ENCODE results near the gene CSTB. TPM values are rescaled to one million over a fixed set of nuclear protein-coding genes. Genes with fewer than 3 reads are reported as not detected.

Gene CSTB
- total RNA-seq, 4 donors from 2014 or later = 17.5 to 39.9 (median 27.9) TPM

DNA sequence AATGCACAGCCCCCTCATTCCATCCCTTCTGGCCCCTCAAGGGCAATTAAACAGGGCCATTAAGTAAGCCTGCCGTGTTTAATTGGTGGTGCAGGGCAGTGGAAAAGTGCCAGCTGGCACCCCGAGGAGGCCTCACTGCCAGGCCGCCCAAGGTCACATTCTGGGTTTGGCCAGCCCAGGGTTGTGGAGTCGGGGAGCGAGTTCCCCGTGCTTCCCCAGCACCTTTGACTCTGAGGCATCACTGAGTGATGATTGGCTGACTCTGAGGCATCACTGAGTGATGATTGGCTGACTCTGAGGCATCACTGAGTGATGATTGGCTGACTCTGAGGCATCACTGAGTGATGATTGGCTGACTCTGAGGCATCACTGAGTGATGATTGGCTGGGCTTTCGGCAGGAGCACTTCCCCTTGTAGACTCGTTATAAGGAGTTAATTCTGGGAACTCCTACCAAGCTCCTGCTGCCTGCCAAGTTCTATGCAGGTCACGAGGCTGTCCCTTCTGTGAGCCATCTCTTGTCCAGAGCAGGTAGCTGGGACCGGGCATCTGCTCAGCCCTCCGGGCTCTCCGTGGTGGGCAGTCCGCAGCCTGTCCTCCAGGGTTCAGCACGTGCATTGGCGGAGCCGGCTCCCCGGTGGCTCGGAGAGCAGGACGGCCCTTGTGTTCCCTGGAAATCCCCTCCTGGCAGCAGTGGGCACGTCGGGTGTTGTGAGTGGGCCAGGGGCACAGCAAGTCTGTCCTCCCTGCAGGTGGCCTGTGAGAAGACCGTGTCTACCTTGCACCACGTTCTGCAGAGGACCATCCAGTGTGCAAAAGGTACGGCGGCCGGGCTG, 20.9 kb downstream of the CSTB start:
- H3K27me3 ChIP-seq = no peaks in the 10 kb centered on the region
- no peak overlapping the region for H3K27ac ChIP-seq
- H3K4me3 ChIP-seq = no peak overlapping the region
- 92% methylated on average over 15 of the region's 26 CpGs for WGBS
- peaks cover 81% of the 10 kb centered on the region for H3K36me3 ChIP-seq
- DNase-seq (ENCODE audit: low spot score in 2 of 2) = no peak
- peaks cover 30% of the 10 kb centered on the region for H3K4me1 ChIP-seq
- no peaks in the 10 kb centered on the region for H3K9me3 ChIP-seq
- TF ChIP-seq POLR2AphosphoS5 (IDR thresholded peaks at IDR 0.05) = no peak
- no peak for TF ChIP-seq POLR2A (IDR thresholded peaks at IDR 0.05)
- TF ChIP-seq, protein P1, sequence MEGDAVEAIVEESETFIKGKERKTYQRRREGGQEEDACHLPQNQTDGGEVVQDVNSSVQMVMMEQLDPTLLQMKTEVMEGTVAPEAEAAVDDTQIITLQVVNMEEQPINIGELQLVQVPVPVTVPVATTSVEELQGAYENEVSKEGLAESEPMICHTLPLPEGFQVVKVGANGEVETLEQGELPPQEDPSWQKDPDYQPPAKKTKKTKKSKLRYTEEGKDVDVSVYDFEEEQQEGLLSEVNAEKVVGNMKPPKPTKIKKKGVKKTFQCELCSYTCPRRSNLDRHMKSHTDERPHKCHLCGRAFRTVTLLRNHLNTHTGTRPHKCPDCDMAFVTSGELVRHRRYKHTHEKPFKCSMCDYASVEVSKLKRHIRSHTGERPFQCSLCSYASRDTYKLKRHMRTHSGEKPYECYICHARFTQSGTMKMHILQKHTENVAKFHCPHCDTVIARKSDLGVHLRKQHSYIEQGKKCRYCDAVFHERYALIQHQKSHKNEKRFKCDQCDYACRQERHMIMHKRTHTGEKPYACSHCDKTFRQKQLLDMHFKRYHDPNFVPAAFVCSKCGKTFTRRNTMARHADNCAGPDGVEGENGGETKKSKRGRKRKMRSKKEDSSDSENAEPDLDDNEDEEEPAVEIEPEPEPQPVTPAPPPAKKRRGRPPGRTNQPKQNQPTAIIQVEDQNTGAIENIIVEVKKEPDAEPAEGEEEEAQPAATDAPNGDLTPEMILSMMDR (IDR thresholded peaks at IDR 0.05) = no peak
- TF ChIP-seq EP300 (IDR thresholded peaks at IDR 0.05) = no peak

DNA sequence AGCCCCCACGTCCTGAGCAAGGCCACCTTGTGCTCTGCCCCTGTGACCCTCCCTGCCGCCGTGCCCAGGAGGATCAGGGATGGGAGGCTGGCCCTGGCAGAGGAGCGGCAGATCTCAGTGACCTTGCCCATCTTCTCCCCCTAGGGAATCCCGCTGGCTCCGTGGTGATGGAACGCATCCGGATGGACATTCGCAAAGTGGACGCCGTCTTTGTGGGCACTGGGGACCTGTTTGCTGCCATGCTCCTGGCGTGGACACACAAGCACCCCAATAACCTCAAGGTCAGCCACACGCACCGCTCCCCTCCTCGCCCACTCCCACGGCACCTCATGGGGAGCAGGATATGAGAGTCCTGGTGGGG, 22.7 kb downstream of the CSTB start:
- TF ChIP-seq POLR2A (IDR thresholded peaks at IDR 0.05) (no peak), EP300 (IDR thresholded peaks at IDR 0.05) (no peak)
- TF ChIP-seq, protein P1 (IDR thresholded peaks at IDR 0.05) = no peak
- 93% methylated on average over 16 of the region's 16 CpGs for WGBS

GRCh38 chr21:43752758-43753438, 23.2 kb downstream of the CSTB start:
- 97% methylated on average over 22 of the region's 28 CpGs for WGBS
- TF ChIP-seq POLR2A (IDR thresholded peaks at IDR 0.05) = no peak
- TF ChIP-seq POLR2AphosphoS5 (IDR thresholded peaks at IDR 0.05) = no peak
- TF ChIP-seq EP300 (IDR thresholded peaks at IDR 0.05) = no peak
- TF ChIP-seq, protein P1 (IDR thresholded peaks at IDR 0.05) = no peak
- H3K27me3 ChIP-seq = no peaks in the 10 kb centered on the region

More for the DNA sequence above, 22.7 kb downstream of the CSTB start:
- Histone ChIP-seq H3K4me3 (no peak overlapping the region), H3K36me3 (peaks cover 87% of the 10 kb centered on the region), H3K27ac (no peak overlapping the region), H3K9me3 (no peaks in the 10 kb centered on the region), H3K27me3 (no peaks in the 10 kb centered on the region), H3K4me1 (peaks cover 21% of the 10 kb centered on the region)
- no peak for DNase-seq (ENCODE audit: low spot score in 2 of 2)

DNA sequence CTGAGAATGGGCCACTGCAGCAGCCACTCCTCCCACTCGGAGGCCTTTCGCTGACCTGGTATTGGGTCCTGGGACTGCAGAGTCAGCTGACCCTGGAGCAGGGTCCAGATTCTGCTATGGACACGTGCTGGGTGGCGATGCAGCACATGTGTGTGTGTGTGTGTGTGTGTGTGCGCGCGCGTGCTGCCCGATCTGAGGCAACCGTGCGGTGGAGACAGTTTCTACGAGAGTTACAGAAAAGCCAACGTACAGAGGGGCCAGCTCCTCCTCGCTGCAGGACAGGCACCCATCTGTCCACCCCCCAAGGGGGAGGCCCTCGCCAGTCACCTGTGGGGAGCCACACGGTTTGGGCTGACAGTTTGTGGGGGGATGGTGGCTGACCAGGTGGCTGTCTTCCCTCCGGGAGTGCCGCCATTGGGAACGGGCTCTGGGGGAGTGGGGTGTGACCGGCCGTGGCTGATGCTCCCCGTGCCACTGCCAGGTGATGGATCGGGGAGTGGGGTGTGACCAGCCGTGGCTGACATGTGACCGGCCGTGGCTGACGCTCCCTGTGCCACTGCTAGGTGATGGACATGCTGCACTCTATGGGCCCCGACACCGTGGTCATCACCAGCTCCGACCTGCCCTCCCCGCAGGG, 24.0 kb downstream of the CSTB start:
- Histone ChIP-seq H3K9me3 (no peaks in the 10 kb centered on the region), H3K27me3 (no peaks in the 10 kb centered on the region), H3K36me3 (peaks cover 100% of the 10 kb centered on the region), H3K27ac (no peak overlapping the region), H3K4me3 (no peak overlapping the region), H3K4me1 (peaks cover 8% of the 10 kb centered on the region)
- DNase-seq (ENCODE audit: low spot score in 2 of 2) = no peak
- TF ChIP-seq POLR2A (IDR thresholded peaks at IDR 0.05) (no peak), POLR2AphosphoS5 (IDR thresholded peaks at IDR 0.05) (no peak), EP300 (IDR thresholded peaks at IDR 0.05) (no peak)
- TF ChIP-seq, protein P1 (IDR thresholded peaks at IDR 0.05) = no peak
- 89% methylated on average over 7 of the region's 31 CpGs for WGBS

More at GRCh38 chr21:43752758-43753438, 23.2 kb downstream of the CSTB start:
- peaks cover 16% of the 10 kb centered on the region for H3K4me1 ChIP-seq
- H3K36me3 ChIP-seq = peaks cover 93% of the 10 kb centered on the region
- no peak overlapping the region for H3K27ac ChIP-seq
- H3K9me3 ChIP-seq = no peaks in the 10 kb centered on the region
- no peak overlapping the region for H3K4me3 ChIP-seq
- no peak for DNase-seq (ENCODE audit: low spot score in 2 of 2)
